Liver (tissue), 9 donors: ENCODE results near the gene CENPV. TPM values are rescaled to one million over a fixed set of nuclear protein-coding genes. Genes with fewer than 3 reads are reported as not detected.

ENCODE experiments used
- DNase-seq: peaks from one replicate; pipeline ENCODE4 v3.0.0-alpha.2; 2017; ENCODE audit warnings: low spot score
- H3K27ac ChIP-seq, 2 donors: one replicate each; pipeline ENCODE4 v1.7.0; 2013; ENCODE audit warnings: inconsistent platforms in 2 of 2, low read length in 2 of 2, control low read depth in 1 of 2, low read depth in 1 of 2, mild to moderate bottlenecking in 1 of 2
- H3K27me3 ChIP-seq, 4 donors: one replicate each; pipeline versions ENCODE4 v1.6.1 to v1.7.0; 2013; ENCODE audit warnings: low read length in 3 of 4, inconsistent platforms in 1 of 4, mild to moderate bottlenecking in 1 of 4, moderate library complexity in 1 of 4; ENCODE audit not compliant: control insufficient read depth in 4 of 4, insufficient read depth in 4 of 4
- H3K36me3 ChIP-seq, 4 donors: one replicate each; pipeline versions ENCODE4 v1.6.1 to v1.7.0; 2013; ENCODE audit warnings: low read length in 3 of 4, mild to moderate bottlenecking in 3 of 4, low read depth in 1 of 4, moderate library complexity in 1 of 4; ENCODE audit not compliant: control insufficient read depth in 4 of 4, insufficient read depth in 3 of 4
- H3K4me1 ChIP-seq, 4 donors: one replicate each; pipeline versions ENCODE4 v1.6.1 to v1.7.0; 2013; ENCODE audit warnings: low read length in 3 of 4, mild to moderate bottlenecking in 3 of 4, moderate library complexity in 1 of 4; ENCODE audit not compliant: control insufficient read depth in 4 of 4, insufficient read depth in 4 of 4
- H3K4me3 ChIP-seq, 3 donors: one replicate each; pipeline versions ENCODE4 v1.6.1 to v1.7.0; 2013; ENCODE audit warnings: low read length in 3 of 3, control low read depth in 1 of 3, low read depth in 1 of 3, mild to moderate bottlenecking in 1 of 3
- H3K9ac ChIP-seq, 2 donors: one replicate each; pipeline ENCODE4 v1.7.0; 2013; ENCODE audit warnings: low read length in 2 of 2, mild to moderate bottlenecking in 2 of 2, moderate library complexity in 2 of 2, control low read depth in 1 of 2, low read depth in 1 of 2
- H3K9me3 ChIP-seq, 4 donors: one replicate each; pipeline versions ENCODE4 v1.6.1 to v1.7.0; 2013; ENCODE audit warnings: low read length in 3 of 4; ENCODE audit not compliant: control insufficient read depth in 4 of 4
- EGR1 ChIP-seq, 2 donors: IDR thresholded peaks; 2 replicates each; pipeline ENCODE4 v1.6.1; 2016 to 2018; ENCODE audit warnings: antibody characterized with exemption in 2 of 2, low read depth in 2 of 2
- FOXA1 ChIP-seq: IDR thresholded peaks from 2 replicates; pipeline ENCODE4 v1.6.1; 2016; ENCODE audit warnings: antibody characterized with exemption
- FOXA2 ChIP-seq: IDR thresholded peaks from 2 replicates; pipeline ENCODE4 v1.6.1; 2016; ENCODE audit warnings: antibody characterized with exemption
- GABPA ChIP-seq, 2 donors: IDR thresholded peaks in 1 of 2; conservative IDR thresholded peaks in 1 of 2; 2 replicates each; pipeline ENCODE4 v1.6.1; 2016; ENCODE audit warnings: antibody characterized with exemption in 2 of 2, mild to moderate bottlenecking in 1 of 2, moderate library complexity in 1 of 2
- HNF4A ChIP-seq, 2 donors: conservative IDR thresholded peaks; 2 replicates each; pipeline ENCODE4 v1.6.1; 2016; ENCODE audit warnings: antibody characterized with exemption in 2 of 2, mild to moderate bottlenecking in 2 of 2
- HNF4G ChIP-seq: IDR thresholded peaks from 2 replicates; pipeline ENCODE4 v1.6.1; 2016; ENCODE audit warnings: antibody characterized with exemption
- RAD21 ChIP-seq, 2 donors: IDR thresholded peaks; 2 replicates each; pipeline ENCODE4 v1.6.1; 2016; ENCODE audit warnings: antibody characterized with exemption in 2 of 2, mild to moderate bottlenecking in 2 of 2
- RXRA ChIP-seq, 2 donors: IDR thresholded peaks; 2 replicates each; pipeline ENCODE4 v1.6.1; 2017 to 2018; ENCODE audit warnings: antibody characterized with exemption in 2 of 2, mild to moderate bottlenecking in 1 of 2
- SP1 ChIP-seq: IDR thresholded peaks from 2 replicates; pipeline ENCODE4 v1.6.1; 2018; ENCODE audit warnings: antibody characterized with exemption, mild to moderate bottlenecking
- TAF1 ChIP-seq: conservative IDR thresholded peaks from 2 replicates; pipeline ENCODE4 v1.6.1; 2016; ENCODE audit warnings: antibody characterized with exemption, mild to moderate bottlenecking
- WGBS: extraction: QIAGEN DNeasy Blood & Tissue Kit; methylation state at CpG from one replicate; pipeline ENCODE4 v1.1.7; 2013; 5-methylcytosine and 5-hydroxymethylcytosine counted together
- polyA plus RNA-seq, 2 donors: library from polyadenylated mRNA; stranded (reverse) in 1 of 2; unstranded in 1 of 2; fragments of 200-250 nt in 1 of 2; fragments of >200 nt in 1 of 2; fragmentation: Nextera tagmentation in 1 of 2; extraction: Ambion mirVana in 1 of 2; gene quantifications; one replicate each; pipeline versions ENCODE4 v1.2.1 to v1.2.3, GENCODE V29; 2013 to 2015
- total RNA-seq, 2 donors: library from RNA; depleted of rRNA; stranded (reverse); fragments of >200 nt; gene quantifications; one replicate each; pipeline ENCODE4 v1.2.3, GENCODE V29; 2014
- TF ChIP-seq, protein P1 (sequence below): IDR thresholded peaks from 2 replicates; pipeline ENCODE4 v1.6.1; 2016; ENCODE audit warnings: antibody characterized with exemption
- TF ChIP-seq, protein P2 (sequence below): IDR thresholded peaks from 2 replicates; pipeline ENCODE4 v1.6.1; 2016; ENCODE audit warnings: antibody characterized with exemption, mild to moderate bottlenecking
- TF ChIP-seq, protein P3 (sequence below): fragments of 150-350 bp; IDR thresholded peaks from 2 replicates; pipeline ENCODE4 v1.5.1; 2017; ENCODE audit warnings: improper control_type of control experiment, low read depth, low read length; ENCODE audit not compliant: missing input control
- TF ChIP-seq, protein P4 (sequence below): IDR thresholded peaks from 2 replicates; pipeline ENCODE4 v1.6.1; 2016; ENCODE audit warnings: antibody characterized with exemption
- TF ChIP-seq, protein P5 (sequence below): IDR thresholded peaks from 2 replicates; pipeline ENCODE4 v1.6.1; 2016; ENCODE audit warnings: antibody characterized with exemption
- donor health status: healthy.
- donor health status: healthy.
- donor health status: healthy.
- donor health status: healthy.
- donor health status: healthy.

CENPV gene
- total and polyA plus RNA-seq, 4 donors, result 13.1 to 24.3 (median 18.2) TPM

DNA sequence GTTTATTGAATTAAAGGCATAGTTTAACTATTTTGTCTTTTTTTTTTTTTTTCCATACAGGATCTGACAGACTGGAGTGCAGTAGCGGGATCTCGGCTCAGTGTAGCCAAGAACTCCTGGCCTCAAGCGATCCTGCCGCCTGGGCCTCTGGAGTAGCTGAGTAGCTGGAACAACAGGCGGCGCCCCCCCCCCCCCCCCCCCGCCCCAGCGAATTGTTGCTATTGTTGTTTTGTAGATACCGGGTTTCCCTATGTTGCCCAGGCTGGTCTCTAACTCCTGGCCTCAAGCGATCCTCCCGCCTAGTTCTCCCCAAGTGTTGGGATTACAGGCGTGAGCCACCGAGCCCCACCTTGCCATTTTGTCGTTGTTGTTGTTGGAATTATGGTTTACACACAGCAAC is 1.3 kb upstream of the CENPV start:
- 92% methylated on average over 14 of the region's 14 CpGs for WGBS
- Histone ChIP-seq H3K4me1 (peaks cover 2 to 16% (median 11%) of the 10 kb centered on the region in 4 donors), H3K4me3 (no peak overlapping the region), H3K27ac (no peak overlapping the region), H3K9me3 (no peaks in the 10 kb centered on the region), H3K36me3 (no peaks in the 10 kb centered on the region), H3K9ac (no peak overlapping the region), H3K27me3 (no peaks in the 10 kb centered on the region)
- no peak for DNase-seq
- TF ChIP-seq TAF1 (no peak), GABPA (IDR thresholded peaks at IDR 0.05 in 1 of 2, conservative IDR thresholded peaks at IDR 0.05 in 1 of 2) (no peak), HNF4G (no peak), HNF4A (conservative IDR thresholded peaks at IDR 0.05) (no peak), FOXA2 (no peak), FOXA1 (no peak), RAD21 (IDR thresholded peaks at IDR 0.05) (no peak), SP1 (no peak), EGR1 (IDR thresholded peaks at IDR 0.05; ENCODE audit: low read depth in 2 of 2) (no peak)
- TF ChIP-seq, protein P1, sequence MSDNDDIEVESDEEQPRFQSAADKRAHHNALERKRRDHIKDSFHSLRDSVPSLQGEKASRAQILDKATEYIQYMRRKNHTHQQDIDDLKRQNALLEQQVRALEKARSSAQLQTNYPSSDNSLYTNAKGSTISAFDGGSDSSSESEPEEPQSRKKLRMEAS, result no peak
- TF ChIP-seq, protein P2, sequence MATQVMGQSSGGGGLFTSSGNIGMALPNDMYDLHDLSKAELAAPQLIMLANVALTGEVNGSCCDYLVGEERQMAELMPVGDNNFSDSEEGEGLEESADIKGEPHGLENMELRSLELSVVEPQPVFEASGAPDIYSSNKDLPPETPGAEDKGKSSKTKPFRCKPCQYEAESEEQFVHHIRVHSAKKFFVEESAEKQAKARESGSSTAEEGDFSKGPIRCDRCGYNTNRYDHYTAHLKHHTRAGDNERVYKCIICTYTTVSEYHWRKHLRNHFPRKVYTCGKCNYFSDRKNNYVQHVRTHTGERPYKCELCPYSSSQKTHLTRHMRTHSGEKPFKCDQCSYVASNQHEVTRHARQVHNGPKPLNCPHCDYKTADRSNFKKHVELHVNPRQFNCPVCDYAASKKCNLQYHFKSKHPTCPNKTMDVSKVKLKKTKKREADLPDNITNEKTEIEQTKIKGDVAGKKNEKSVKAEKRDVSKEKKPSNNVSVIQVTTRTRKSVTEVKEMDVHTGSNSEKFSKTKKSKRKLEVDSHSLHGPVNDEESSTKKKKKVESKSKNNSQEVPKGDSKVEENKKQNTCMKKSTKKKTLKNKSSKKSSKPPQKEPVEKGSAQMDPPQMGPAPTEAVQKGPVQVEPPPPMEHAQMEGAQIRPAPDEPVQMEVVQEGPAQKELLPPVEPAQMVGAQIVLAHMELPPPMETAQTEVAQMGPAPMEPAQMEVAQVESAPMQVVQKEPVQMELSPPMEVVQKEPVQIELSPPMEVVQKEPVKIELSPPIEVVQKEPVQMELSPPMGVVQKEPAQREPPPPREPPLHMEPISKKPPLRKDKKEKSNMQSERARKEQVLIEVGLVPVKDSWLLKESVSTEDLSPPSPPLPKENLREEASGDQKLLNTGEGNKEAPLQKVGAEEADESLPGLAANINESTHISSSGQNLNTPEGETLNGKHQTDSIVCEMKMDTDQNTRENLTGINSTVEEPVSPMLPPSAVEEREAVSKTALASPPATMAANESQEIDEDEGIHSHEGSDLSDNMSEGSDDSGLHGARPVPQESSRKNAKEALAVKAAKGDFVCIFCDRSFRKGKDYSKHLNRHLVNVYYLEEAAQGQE, result no peak
- TF ChIP-seq, protein P3, sequence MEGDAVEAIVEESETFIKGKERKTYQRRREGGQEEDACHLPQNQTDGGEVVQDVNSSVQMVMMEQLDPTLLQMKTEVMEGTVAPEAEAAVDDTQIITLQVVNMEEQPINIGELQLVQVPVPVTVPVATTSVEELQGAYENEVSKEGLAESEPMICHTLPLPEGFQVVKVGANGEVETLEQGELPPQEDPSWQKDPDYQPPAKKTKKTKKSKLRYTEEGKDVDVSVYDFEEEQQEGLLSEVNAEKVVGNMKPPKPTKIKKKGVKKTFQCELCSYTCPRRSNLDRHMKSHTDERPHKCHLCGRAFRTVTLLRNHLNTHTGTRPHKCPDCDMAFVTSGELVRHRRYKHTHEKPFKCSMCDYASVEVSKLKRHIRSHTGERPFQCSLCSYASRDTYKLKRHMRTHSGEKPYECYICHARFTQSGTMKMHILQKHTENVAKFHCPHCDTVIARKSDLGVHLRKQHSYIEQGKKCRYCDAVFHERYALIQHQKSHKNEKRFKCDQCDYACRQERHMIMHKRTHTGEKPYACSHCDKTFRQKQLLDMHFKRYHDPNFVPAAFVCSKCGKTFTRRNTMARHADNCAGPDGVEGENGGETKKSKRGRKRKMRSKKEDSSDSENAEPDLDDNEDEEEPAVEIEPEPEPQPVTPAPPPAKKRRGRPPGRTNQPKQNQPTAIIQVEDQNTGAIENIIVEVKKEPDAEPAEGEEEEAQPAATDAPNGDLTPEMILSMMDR, result no peak
- TF ChIP-seq, protein P4, sequence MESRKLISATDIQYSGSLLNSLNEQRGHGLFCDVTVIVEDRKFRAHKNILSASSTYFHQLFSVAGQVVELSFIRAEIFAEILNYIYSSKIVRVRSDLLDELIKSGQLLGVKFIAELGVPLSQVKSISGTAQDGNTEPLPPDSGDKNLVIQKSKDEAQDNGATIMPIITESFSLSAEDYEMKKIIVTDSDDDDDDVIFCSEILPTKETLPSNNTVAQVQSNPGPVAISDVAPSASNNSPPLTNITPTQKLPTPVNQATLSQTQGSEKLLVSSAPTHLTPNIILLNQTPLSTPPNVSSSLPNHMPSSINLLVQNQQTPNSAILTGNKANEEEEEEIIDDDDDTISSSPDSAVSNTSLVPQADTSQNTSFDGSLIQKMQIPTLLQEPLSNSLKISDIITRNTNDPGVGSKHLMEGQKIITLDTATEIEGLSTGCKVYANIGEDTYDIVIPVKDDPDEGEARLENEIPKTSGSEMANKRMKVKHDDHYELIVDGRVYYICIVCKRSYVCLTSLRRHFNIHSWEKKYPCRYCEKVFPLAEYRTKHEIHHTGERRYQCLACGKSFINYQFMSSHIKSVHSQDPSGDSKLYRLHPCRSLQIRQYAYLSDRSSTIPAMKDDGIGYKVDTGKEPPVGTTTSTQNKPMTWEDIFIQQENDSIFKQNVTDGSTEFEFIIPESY, result no peak
- TF ChIP-seq, protein P5, sequence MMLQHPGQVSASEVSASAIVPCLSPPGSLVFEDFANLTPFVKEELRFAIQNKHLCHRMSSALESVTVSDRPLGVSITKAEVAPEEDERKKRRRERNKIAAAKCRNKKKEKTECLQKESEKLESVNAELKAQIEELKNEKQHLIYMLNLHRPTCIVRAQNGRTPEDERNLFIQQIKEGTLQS, result no peak

- peak; percentile 59 for DNase-seq
- under 1% methylated on average over 75 of the region's 75 CpGs for WGBS
- Histone ChIP-seq H3K27me3 (no peaks in the 10 kb centered on the region), H3K9me3 (no peaks in the 10 kb centered on the region), H3K36me3 (peaks cover 0 to 9% (median 5%) of the 10 kb centered on the region in 4 donors), H3K4me1 (peaks cover 2 to 16% (median 11%) of the 10 kb centered on the region in 4 donors), H3K27ac (peak overlapping the region; percentile 92 to 97), H3K4me3 (peak overlapping the region; percentile 77 to 97 (median 88)), H3K9ac (peak overlapping the region; percentile 93 to 94)
- TF ChIP-seq, protein P2, result no peak
- no peak for TF ChIP-seq RAD21 (IDR thresholded peaks at IDR 0.05)
- no peak for TF ChIP-seq SP1
- TF ChIP-seq HNF4A (conservative IDR thresholded peaks at IDR 0.05), result no peak
- no peak for TF ChIP-seq TAF1
- no peak for TF ChIP-seq RXRA (IDR thresholded peaks at IDR 0.05)
These were observed 477 bp downstream of the CENPV start for GRCh38 chr17:16352667-16353316.
